ENCODE results near the gene GSTA2. TPM values are rescaled to one million over a fixed set of nuclear protein-coding genes. Genes with fewer than 3 reads are reported as not detected.
"Not testable (repeated sequence)": the region's sequence is repeated elsewhere in the genome, so short reads cannot be mapped to it uniquely, and the experiment has no call there.

The GSTA2 gene
- total and polyA plus RNA-seq, 2 of the 13 experiments (the other 11 are each of a cell fraction or from before 2014, with no cell fraction given) = 0.75 to 13.7 TPM

DNA sequence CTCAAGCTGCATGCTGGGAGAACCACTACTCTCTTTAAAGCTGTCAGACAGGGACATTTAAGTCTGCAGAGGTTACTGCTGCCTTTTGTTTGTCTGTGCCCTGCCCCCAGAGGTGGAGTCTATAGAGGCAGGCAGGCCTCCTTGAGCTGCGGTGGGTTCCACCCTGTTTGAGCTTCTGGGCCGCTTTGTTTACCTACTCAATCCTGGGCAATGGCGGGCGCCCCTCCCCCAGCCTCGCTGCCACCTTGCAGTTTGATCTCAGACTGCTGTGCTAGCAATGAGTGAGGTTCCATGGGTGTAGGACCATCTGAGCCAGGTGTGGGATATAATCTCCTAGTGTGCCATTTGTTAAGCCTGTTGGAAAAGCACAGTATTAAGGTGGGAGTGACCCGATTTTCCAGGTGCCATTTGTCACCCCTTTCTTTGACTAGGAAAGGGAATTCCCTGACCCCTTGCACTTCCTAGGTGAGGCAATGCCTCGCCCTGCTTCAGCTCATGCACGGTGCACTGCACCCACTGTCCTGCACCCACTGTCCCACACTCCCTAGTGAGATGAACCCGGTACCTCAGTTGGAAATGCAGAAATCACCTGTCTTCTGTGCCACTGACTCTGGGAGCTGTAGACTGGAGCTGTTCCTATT lies 13.6 kb upstream of the GSTA2 start (continued):
- TF ChIP-seq, protein P1, sequence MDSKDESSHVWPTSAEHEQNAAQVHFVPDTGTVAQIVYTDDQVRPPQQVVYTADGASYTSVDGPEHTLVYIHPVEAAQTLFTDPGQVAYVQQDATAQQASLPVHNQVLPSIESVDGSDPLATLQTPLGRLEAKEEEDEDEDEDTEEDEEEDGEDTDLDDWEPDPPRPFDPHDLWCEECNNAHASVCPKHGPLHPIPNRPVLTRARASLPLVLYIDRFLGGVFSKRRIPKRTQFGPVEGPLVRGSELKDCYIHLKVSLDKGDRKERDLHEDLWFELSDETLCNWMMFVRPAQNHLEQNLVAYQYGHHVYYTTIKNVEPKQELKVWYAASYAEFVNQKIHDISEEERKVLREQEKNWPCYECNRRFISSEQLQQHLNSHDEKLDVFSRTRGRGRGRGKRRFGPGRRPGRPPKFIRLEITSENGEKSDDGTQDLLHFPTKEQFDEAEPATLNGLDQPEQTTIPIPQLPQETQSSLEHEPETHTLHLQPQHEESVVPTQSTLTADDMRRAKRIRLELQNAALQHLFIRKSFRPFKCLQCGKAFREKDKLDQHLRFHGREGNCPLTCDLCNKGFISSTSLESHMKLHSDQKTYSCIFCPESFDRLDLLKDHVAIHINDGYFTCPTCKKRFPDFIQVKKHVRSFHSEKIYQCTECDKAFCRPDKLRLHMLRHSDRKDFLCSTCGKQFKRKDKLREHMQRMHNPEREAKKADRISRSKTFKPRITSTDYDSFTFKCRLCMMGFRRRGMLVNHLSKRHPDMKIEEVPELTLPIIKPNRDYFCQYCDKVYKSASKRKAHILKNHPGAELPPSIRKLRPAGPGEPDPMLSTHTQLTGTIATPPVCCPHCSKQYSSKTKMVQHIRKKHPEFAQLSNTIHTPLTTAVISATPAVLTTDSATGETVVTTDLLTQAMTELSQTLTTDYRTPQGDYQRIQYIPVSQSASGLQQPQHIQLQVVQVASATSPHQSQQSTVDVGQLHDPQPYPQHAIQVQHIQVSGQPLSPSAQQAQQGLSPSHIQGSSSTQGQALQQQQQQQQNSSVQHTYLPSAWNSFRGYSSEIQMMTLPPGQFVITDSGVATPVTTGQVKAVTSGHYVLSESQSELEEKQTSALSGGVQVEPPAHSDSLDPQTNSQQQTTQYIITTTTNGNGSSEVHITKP (CRISPR knock-in tag; IDR thresholded peaks at IDR 0.05; ENCODE audit: low read depth) = 0 out of 2 replicates have a peak, but pooled peaks have one; percentile 37
- TF ChIP-seq ZNF792 (CRISPR knock-in tag; IDR thresholded peaks at IDR 0.05) (peak; percentile 60; the same call in 1 of the 2 replicates), HDAC2 (CRISPR knock-in tag; IDR thresholded peaks at IDR 0.05) (peak; percentile 38; the same call in 1 of the 2 replicates), FOXK1 (CRISPR knock-in tag; IDR thresholded peaks at IDR 0.05; ENCODE audit: borderline replicate concordance, low read depth) (peak; percentile 87), DMAP1 (CRISPR knock-in tag; IDR thresholded peaks at IDR 0.05) (peak; percentile 35; the same call in 1 of the 2 replicates), TBX3 (IDR thresholded peaks at IDR 0.05; ENCODE audit: borderline replicate concordance) (0 out of 2 replicates have a peak, but pooled peaks have one; percentile 35), ZNF644 (CRISPR knock-in tag; IDR thresholded peaks at IDR 0.05; ENCODE audit: low read depth) (peak; percentile 41; the same call in 1 of the 2 replicates), NR2F6 (CRISPR knock-in tag; IDR thresholded peaks at IDR 0.05) (peak; percentile 24; the same call in 1 of the 2 replicates), ZNF772 (CRISPR knock-in tag; IDR thresholded peaks at IDR 0.05) (0 out of 2 replicates have a peak, but pooled peaks have one; percentile 41), ZSCAN21 (CRISPR knock-in tag; IDR thresholded peaks at IDR 0.05; ENCODE audit: borderline replicate concordance) (0 out of 2 replicates have a peak, but pooled peaks have one; percentile 68)
- TF ChIP-seq, protein P2, sequence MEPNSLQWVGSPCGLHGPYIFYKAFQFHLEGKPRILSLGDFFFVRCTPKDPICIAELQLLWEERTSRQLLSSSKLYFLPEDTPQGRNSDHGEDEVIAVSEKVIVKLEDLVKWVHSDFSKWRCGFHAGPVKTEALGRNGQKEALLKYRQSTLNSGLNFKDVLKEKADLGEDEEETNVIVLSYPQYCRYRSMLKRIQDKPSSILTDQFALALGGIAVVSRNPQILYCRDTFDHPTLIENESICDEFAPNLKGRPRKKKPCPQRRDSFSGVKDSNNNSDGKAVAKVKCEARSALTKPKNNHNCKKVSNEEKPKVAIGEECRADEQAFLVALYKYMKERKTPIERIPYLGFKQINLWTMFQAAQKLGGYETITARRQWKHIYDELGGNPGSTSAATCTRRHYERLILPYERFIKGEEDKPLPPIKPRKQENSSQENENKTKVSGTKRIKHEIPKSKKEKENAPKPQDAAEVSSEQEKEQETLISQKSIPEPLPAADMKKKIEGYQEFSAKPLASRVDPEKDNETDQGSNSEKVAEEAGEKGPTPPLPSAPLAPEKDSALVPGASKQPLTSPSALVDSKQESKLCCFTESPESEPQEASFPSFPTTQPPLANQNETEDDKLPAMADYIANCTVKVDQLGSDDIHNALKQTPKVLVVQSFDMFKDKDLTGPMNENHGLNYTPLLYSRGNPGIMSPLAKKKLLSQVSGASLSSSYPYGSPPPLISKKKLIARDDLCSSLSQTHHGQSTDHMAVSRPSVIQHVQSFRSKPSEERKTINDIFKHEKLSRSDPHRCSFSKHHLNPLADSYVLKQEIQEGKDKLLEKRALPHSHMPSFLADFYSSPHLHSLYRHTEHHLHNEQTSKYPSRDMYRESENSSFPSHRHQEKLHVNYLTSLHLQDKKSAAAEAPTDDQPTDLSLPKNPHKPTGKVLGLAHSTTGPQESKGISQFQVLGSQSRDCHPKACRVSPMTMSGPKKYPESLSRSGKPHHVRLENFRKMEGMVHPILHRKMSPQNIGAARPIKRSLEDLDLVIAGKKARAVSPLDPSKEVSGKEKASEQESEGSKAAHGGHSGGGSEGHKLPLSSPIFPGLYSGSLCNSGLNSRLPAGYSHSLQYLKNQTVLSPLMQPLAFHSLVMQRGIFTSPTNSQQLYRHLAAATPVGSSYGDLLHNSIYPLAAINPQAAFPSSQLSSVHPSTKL (CRISPR knock-in tag; IDR thresholded peaks at IDR 0.05) = peak; percentile 87
- TF ChIP-seq NR2F6 (IDR thresholded peaks at IDR 0.05) = not testable (repeated sequence)
- TF ChIP-seq, protein P3, sequence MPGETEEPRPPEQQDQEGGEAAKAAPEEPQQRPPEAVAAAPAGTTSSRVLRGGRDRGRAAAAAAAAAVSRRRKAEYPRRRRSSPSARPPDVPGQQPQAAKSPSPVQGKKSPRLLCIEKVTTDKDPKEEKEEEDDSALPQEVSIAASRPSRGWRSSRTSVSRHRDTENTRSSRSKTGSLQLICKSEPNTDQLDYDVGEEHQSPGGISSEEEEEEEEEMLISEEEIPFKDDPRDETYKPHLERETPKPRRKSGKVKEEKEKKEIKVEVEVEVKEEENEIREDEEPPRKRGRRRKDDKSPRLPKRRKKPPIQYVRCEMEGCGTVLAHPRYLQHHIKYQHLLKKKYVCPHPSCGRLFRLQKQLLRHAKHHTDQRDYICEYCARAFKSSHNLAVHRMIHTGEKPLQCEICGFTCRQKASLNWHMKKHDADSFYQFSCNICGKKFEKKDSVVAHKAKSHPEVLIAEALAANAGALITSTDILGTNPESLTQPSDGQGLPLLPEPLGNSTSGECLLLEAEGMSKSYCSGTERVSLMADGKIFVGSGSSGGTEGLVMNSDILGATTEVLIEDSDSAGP (CRISPR knock-in tag; IDR thresholded peaks at IDR 0.05; ENCODE audit: borderline replicate concordance) = peak; percentile 41; the same call in 1 of the 2 replicates
- TF ChIP-seq, protein P4, sequence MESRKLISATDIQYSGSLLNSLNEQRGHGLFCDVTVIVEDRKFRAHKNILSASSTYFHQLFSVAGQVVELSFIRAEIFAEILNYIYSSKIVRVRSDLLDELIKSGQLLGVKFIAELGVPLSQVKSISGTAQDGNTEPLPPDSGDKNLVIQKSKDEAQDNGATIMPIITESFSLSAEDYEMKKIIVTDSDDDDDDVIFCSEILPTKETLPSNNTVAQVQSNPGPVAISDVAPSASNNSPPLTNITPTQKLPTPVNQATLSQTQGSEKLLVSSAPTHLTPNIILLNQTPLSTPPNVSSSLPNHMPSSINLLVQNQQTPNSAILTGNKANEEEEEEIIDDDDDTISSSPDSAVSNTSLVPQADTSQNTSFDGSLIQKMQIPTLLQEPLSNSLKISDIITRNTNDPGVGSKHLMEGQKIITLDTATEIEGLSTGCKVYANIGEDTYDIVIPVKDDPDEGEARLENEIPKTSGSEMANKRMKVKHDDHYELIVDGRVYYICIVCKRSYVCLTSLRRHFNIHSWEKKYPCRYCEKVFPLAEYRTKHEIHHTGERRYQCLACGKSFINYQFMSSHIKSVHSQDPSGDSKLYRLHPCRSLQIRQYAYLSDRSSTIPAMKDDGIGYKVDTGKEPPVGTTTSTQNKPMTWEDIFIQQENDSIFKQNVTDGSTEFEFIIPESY (CRISPR knock-in tag; IDR thresholded peaks at IDR 0.05) = 0 out of 2 replicates have a peak, but pooled peaks have one; percentile 18
- TF ChIP-seq, protein P5, sequence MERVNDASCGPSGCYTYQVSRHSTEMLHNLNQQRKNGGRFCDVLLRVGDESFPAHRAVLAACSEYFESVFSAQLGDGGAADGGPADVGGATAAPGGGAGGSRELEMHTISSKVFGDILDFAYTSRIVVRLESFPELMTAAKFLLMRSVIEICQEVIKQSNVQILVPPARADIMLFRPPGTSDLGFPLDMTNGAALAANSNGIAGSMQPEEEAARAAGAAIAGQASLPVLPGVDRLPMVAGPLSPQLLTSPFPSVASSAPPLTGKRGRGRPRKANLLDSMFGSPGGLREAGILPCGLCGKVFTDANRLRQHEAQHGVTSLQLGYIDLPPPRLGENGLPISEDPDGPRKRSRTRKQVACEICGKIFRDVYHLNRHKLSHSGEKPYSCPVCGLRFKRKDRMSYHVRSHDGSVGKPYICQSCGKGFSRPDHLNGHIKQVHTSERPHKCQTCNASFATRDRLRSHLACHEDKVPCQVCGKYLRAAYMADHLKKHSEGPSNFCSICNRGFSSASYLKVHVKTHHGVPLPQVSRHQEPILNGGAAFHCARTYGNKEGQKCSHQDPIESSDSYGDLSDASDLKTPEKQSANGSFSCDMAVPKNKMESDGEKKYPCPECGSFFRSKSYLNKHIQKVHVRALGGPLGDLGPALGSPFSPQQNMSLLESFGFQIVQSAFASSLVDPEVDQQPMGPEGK (CRISPR knock-in tag; IDR thresholded peaks at IDR 0.05) = peak; percentile 45
